K562 (cell line): Measurements from ENCODE around the gene C2orf72. TPM values are rescaled to one million over a fixed set of nuclear protein-coding genes. Genes with fewer than 3 reads are reported as not detected.

Source experiments
- ATAC-seq: fragments of 200-7000 bp; cut with Tn5 transposase; 3 replicates; pipeline ENCODE4 v1.9.1; 2020; ENCODE audit warnings: moderate library complexity
- BruUV-seq: library from RNA; stranded (reverse); fragments of 400-500 nt; replicated peaks from 2 replicates; lab custom pipeline; 2021; lab: Mats Ljungman, UMichigan
- CTCF ChIA-PET: fragments of 300-600 bp; formaldehyde crosslinking; extraction: SDS; loops from one replicate; lab custom pipeline; 2021; ENCODE audit warnings: low intra/inter-chr PET ratio; lab: Yijun Ruan, JAX
- POLR2A ChIA-PET: fragments of 300-600, 350-650 bp; sonication (Branson Sonifier 250); formaldehyde crosslinking; extraction: SDS; loops from one replicate; lab custom pipeline; 2021; ENCODE audit warnings: antibody characterized with exemption, inconsistent platforms; lab: Yijun Ruan, JAX
- DNase-seq, 4 experiments: peaks; one replicate each; pipeline versions ENCODE4 v3.0.0 to v3.0.0-alpha.2; 2011 to 2018; ENCODE audit warnings: low spot score in 3 of 4, mixed read lengths in 3 of 4; ENCODE audit errors: extremely low read depth in 1 of 4
- FAIRE-seq: peaks from 2 replicates; lab custom pipeline; 2011; peaks lifted over from hg19 to GRCh38; lab: Jason Lieb, UNC
- H2AFZ ChIP-seq: 2 replicates; pipeline ENCODE4 v1.6.0; 2011; ENCODE audit warnings: low read depth, low read length, control low read depth, inconsistent platforms
- H3K27ac ChIP-seq: fragments of 200-600 bp; 3 replicates; pipeline ENCODE4 v1.8.0; 2011; ENCODE audit warnings: low read depth, mild to moderate bottlenecking, control low read depth, inconsistent platforms, low read length, moderate library complexity, mixed read lengths; ENCODE audit errors: extremely low read depth
- H3K27me3 ChIP-seq, 2 experiments: fragments of 300-600 bp in 1 of 2; 2 replicates in 1 of 2; 3 replicates in 1 of 2; pipeline versions ENCODE4 v1.6.0 to v1.8.0; 2011; ENCODE audit warnings: inconsistent platforms in 2 of 2, low read length in 2 of 2, mild to moderate bottlenecking in 1 of 2, mixed read lengths in 1 of 2, moderate library complexity in 1 of 2; ENCODE audit not compliant: control insufficient read depth in 2 of 2, insufficient read depth in 2 of 2
- H3K36me3 ChIP-seq: fragments of 300-600 bp; 3 replicates; pipeline ENCODE4 v1.8.0; 2011; ENCODE audit warnings: mild to moderate bottlenecking, low read length, inconsistent platforms; ENCODE audit not compliant: control insufficient read depth, insufficient read depth
- H3K4me1 ChIP-seq, 2 experiments: fragments of 200-600 bp in 1 of 2; replicated peaks in 1 of 2; 2 replicates in 1 of 2; 3 replicates in 1 of 2; pipeline versions ENCODE4 v1.5.1 to v1.8.0; 2011; ENCODE audit warnings: inconsistent platforms in 2 of 2, low read length in 2 of 2, mild to moderate bottlenecking in 1 of 2, mixed read lengths in 1 of 2, moderate library complexity in 1 of 2; ENCODE audit not compliant: control insufficient read depth in 2 of 2, insufficient read depth in 2 of 2
- H3K4me2 ChIP-seq: 2 replicates; pipeline ENCODE4 v1.6.1; 2011; ENCODE audit warnings: low read length, control low read depth, inconsistent platforms, mixed read lengths; ENCODE audit not compliant: insufficient read depth
- H3K4me3 ChIP-seq: fragments of 200-600 bp; sonication (generic), shearing (Covaris generic); 2 replicates; pipeline ENCODE4 v1.5.1; 2016; ENCODE audit warnings: control low read depth, inconsistent platforms
- H3K79me2 ChIP-seq: fragments of 200-600 bp; 3 replicates; pipeline ENCODE4 v1.8.0; 2011; ENCODE audit warnings: low read length, inconsistent platforms; ENCODE audit not compliant: control insufficient read depth, insufficient read depth
- H3K9ac ChIP-seq, 2 experiments: 2 replicates each; pipeline versions ENCODE4 v1.6.0 to v1.6.1; 2011; ENCODE audit warnings: low read depth in 2 of 2, low read length in 2 of 2, control low read depth in 1 of 2, inconsistent platforms in 1 of 2, mild to moderate bottlenecking in 1 of 2, mixed read lengths in 1 of 2; ENCODE audit not compliant: insufficient read depth in 1 of 2
- H3K9me1 ChIP-seq: one replicate; pipeline ENCODE4 v1.6.0; 2011; ENCODE audit warnings: inconsistent platforms, mild to moderate bottlenecking, low read length, moderate library complexity; ENCODE audit not compliant: control insufficient read depth, insufficient read depth
- H3K9me3 ChIP-seq: replicated peaks from 2 replicates; pipeline ENCODE4 v1.5.1; 2011; ENCODE audit warnings: low read depth, low read length, inconsistent platforms; ENCODE audit not compliant: control insufficient read depth, insufficient read depth
- H4K20me1 ChIP-seq: replicated peaks from 2 replicates; pipeline ENCODE4 v1.6.1; 2011; ENCODE audit warnings: low read length, inconsistent platforms, mixed read lengths; ENCODE audit not compliant: control insufficient read depth, insufficient read depth
- CAMTA2 ChIP-seq: fragments of 250-450 bp; sonication (Bioruptor Pico); conservative IDR thresholded peaks from 2 replicates; pipeline ENCODE4 v1.5.1; 2022
- CBX5 ChIP-seq: IDR thresholded peaks from 2 replicates; pipeline ENCODE4 v1.6.1; 2014; ENCODE audit warnings: low read depth, borderline replicate concordance
- ELF4 ChIP-seq: fragments of 450-650 bp; formaldehyde crosslinking; IDR thresholded peaks from 2 replicates; pipeline ENCODE4 v1.4.0; 2022; ENCODE audit warnings: missing genetic modification characterization
- JUND ChIP-seq, 2 experiments: IDR thresholded peaks; 2 replicates in 1 of 2; 3 replicates in 1 of 2; pipeline ENCODE4 v1.6.1; 2011; ENCODE audit warnings: borderline replicate concordance in 2 of 2, low read depth in 2 of 2, low read length in 2 of 2, improper control_type of control experiment in 1 of 2, missing biosample characterization in 1 of 2, missing genetic modification characterization in 1 of 2, missing genetic modification reagents in 1 of 2
- MEIS2 ChIP-seq: fragments of 450-650 bp; IDR thresholded peaks from 2 replicates; pipeline ENCODE4 v1.6.1; 2014; ENCODE audit warnings: mild to moderate bottlenecking; ENCODE audit not compliant: partially characterized antibody
- SAFB ChIP-seq: fragments of 200-400 bp; formaldehyde crosslinking; IDR thresholded peaks from 2 replicates; pipeline ENCODE4 v1.6.1; 2017; ENCODE audit warnings: low read depth, low read length, borderline replicate concordance
- TARDBP ChIP-seq: fragments of 450-650 bp; IDR thresholded peaks from 2 replicates; pipeline ENCODE4 v1.6.1; 2016
- ZBTB11 ChIP-seq, 3 experiments: fragments of 200-800 bp in 1 of 3; fragments of 250-450 bp in 1 of 3; fragments of 450-650 bp in 1 of 3; sonication (Bioruptor Pico) in 1 of 3; sonication (Bioruptor generic) in 1 of 3; formaldehyde crosslinking in 1 of 3; IDR thresholded peaks; 2 replicates each; pipeline versions ENCODE4 v1.6.1 to v1.8.0; 2016 to 2022; ENCODE audit warnings: mild to moderate bottlenecking in 2 of 3, missing genetic modification characterization in 2 of 3, missing compliant biosample characterization in 1 of 3, moderate library complexity in 1 of 3
- ZFP30 ChIP-seq: fragments of 250-450 bp; sonication (Bioruptor Pico); IDR thresholded peaks from 2 replicates; pipeline ENCODE4 v1.8.0; 2022; ENCODE audit warnings: moderate library complexity, mild to moderate bottlenecking, inconsistent platforms, borderline replicate concordance
- WGBS: fragments of 100-300 bp; shearing (Covaris generic); methylation state at CpG from one replicate; pipeline ENCODE4 v1.1.6; 2016; ENCODE audit warnings: low coverage, mixed read lengths; ENCODE audit not compliant: insufficient coverage; ENCODE audit errors: missing lambda C conversion rate; 5-methylcytosine and 5-hydroxymethylcytosine counted together
- in situ Hi-C: fragments of 300-500 bp; cut with MboI; formaldehyde crosslinking; loops from 4 replicates; pipeline ENCODE4 v1.15.0; 2018; ENCODE audit warnings: inconsistent platforms, mixed read lengths
- intact Hi-C: fragments of 100-400 bp; cut with micrococcal nuclease; formaldehyde crosslinking; loops from 2 replicates; pipeline ENCODE4 v1.14.2; 2022
- polyA plus RNA-seq, 8 experiments: library from polyadenylated mRNA; depleted of rRNA in 4 of 8; stranded (reverse) in 5 of 8; unstranded in 3 of 8; fragments of >200 nt; fragmentation: Nextera tagmentation in 2 of 8; fragmentation: Illumina TruSeq in 1 of 8; extraction: Ambion mirVana in 2 of 8; extraction: Trizol in 1 of 8; gene quantifications; 2 replicates each; pipeline versions ENCODE4 v1.2.1 to v1.2.3, GENCODE V29; 2011 to 2014; ENCODE audit warnings: inconsistent platforms in 1 of 8, missing spikeins in 1 of 8
- total RNA-seq, 7 experiments: library from RNA; depleted of rRNA in 6 of 7; stranded (reverse); fragments of >200 nt in 6 of 7; fragmentation: Illumina TruSeq in 2 of 7; extraction: Trizol in 2 of 7; gene quantifications; 2 replicates each; pipeline versions ENCODE4 v1.2.1 to v1.2.3, GENCODE V29; 2011 to 2021; ENCODE audit warnings: low replicate concordance in 1 of 7
- TF ChIP-seq, protein P1 (sequence below), 2 experiments: fragments of 450-650 bp; IDR thresholded peaks; 2 replicates each; pipeline ENCODE4 v1.6.1; 2016
- TF ChIP-seq, protein P2 (sequence below), 2 experiments: fragments of 450-650 bp in 1 of 2; sonication (generic) in 1 of 2; formaldehyde crosslinking in 1 of 2; IDR thresholded peaks in 1 of 2; conservative IDR thresholded peaks in 1 of 2; 2 replicates each; pipeline versions ENCODE4 v1.6.1 to v1.8.1; 2016 to 2023; ENCODE audit warnings: mild to moderate bottlenecking in 2 of 2, moderate library complexity in 2 of 2, inconsistent platforms in 1 of 2, missing genetic modification reagents in 1 of 2
- TF ChIP-seq, protein P3 (sequence below): fragments of 250-450 bp; sonication (Bioruptor Pico); IDR thresholded peaks from 2 replicates; pipeline ENCODE4 v1.5.0; 2021; ENCODE audit warnings: mild to moderate bottlenecking, moderate library complexity

Gene C2orf72
- total and polyA plus RNA-seq, 9 of the 15 experiments (the other 6 are each of a cell fraction or from before 2014, with no cell fraction given), result 0.08 to 0.18 (median 0.11) TPM; not detected in 6

DNA sequence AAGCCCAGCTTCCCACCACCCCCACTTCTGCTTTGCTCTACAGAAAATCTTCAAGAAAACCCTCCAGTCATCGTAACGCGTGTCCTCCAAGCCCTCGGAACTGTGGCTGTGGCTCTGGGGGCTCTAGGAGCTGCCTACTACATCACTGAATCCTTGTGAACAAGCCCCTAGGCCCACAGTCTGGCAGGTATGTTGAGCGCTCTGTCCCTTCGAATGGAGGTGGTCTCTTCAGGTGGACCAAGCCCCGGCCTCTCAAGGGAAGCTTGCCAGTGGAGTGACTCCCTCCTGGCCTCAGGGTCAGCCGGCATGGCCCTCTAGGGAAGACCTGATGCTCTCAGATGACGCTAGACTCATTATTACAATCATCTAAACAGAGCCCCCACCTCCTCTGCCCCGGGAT is 34.7 kb upstream of the C2orf72 start:
- H3K9me3 ChIP-seq, result no peaks in the 10 kb centered on the region
- no peaks in the 10 kb centered on the region for H3K79me2 ChIP-seq
- H3K36me3 ChIP-seq, result no peaks in the 10 kb centered on the region
- no peak overlapping the region for H2AFZ ChIP-seq
- ATAC-seq, result no peak
- in situ Hi-C loops, result no loop called here
- DNase-seq, result no peak
- WGBS, result 3% methylated on average over 9 of the region's 10 CpGs
- H4K20me1 ChIP-seq, result no peaks in the 10 kb centered on the region
- no peak overlapping the region for H3K9ac ChIP-seq
- no peaks in the 10 kb centered on the region for H3K9me1 ChIP-seq
- intact Hi-C loops, result no loop called here
- POLR2A ChIA-PET, result no interaction called here
- BruUV-seq, result no TSS peak
- H3K4me1 ChIP-seq, result no peaks in the 10 kb centered on the region
- H3K27ac ChIP-seq, result no peak overlapping the region
- CTCF ChIA-PET, result no interaction called here
- H3K4me2 ChIP-seq, result no peak overlapping the region
- H3K27me3 ChIP-seq, result peaks cover 4 to 33% of the 10 kb centered on the region in 2 experiments; a peak in 2 of 5 replicates
- H3K4me3 ChIP-seq, result no peak overlapping the region
- no peak for FAIRE-seq
- TF ChIP-seq CAMTA2 (CRISPR knock-in tag), result no peak
- TF ChIP-seq SAFB, result no peak
- no peak for TF ChIP-seq TARDBP
- TF ChIP-seq, protein P1, sequence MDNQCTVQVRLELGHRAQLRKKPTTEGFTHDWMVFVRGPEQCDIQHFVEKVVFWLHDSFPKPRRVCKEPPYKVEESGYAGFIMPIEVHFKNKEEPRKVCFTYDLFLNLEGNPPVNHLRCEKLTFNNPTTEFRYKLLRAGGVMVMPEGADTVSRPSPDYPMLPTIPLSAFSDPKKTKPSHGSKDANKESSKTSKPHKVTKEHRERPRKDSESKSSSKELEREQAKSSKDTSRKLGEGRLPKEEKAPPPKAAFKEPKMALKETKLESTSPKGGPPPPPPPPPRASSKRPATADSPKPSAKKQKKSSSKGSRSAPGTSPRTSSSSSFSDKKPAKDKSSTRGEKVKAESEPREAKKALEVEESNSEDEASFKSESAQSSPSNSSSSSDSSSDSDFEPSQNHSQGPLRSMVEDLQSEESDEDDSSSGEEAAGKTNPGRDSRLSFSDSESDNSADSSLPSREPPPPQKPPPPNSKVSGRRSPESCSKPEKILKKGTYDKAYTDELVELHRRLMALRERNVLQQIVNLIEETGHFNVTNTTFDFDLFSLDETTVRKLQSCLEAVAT (IDR thresholded peaks at IDR 0.05), result no peak
- no peak for TF ChIP-seq ZBTB11 (CRISPR knock-in tag; IDR thresholded peaks at IDR 0.05)
- no peak for TF ChIP-seq ELF4 (CRISPR knock-in tag)
- TF ChIP-seq MEIS2, result no peak
- TF ChIP-seq, protein P2, sequence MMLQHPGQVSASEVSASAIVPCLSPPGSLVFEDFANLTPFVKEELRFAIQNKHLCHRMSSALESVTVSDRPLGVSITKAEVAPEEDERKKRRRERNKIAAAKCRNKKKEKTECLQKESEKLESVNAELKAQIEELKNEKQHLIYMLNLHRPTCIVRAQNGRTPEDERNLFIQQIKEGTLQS (IDR thresholded peaks at IDR 0.05), result no peak
- TF ChIP-seq, protein P2 (CRISPR knock-in tag; conservative IDR thresholded peaks at IDR 0.05), result no peak
- no peak for TF ChIP-seq CBX5
- no peak for TF ChIP-seq JUND (IDR thresholded peaks at IDR 0.05; ENCODE audit: borderline replicate concordance, low read depth, low read length)
- no peak for TF ChIP-seq JUND (tag; IDR thresholded peaks at IDR 0.05; ENCODE audit: borderline replicate concordance, low read depth, low read length)
- TF ChIP-seq, protein P3, sequence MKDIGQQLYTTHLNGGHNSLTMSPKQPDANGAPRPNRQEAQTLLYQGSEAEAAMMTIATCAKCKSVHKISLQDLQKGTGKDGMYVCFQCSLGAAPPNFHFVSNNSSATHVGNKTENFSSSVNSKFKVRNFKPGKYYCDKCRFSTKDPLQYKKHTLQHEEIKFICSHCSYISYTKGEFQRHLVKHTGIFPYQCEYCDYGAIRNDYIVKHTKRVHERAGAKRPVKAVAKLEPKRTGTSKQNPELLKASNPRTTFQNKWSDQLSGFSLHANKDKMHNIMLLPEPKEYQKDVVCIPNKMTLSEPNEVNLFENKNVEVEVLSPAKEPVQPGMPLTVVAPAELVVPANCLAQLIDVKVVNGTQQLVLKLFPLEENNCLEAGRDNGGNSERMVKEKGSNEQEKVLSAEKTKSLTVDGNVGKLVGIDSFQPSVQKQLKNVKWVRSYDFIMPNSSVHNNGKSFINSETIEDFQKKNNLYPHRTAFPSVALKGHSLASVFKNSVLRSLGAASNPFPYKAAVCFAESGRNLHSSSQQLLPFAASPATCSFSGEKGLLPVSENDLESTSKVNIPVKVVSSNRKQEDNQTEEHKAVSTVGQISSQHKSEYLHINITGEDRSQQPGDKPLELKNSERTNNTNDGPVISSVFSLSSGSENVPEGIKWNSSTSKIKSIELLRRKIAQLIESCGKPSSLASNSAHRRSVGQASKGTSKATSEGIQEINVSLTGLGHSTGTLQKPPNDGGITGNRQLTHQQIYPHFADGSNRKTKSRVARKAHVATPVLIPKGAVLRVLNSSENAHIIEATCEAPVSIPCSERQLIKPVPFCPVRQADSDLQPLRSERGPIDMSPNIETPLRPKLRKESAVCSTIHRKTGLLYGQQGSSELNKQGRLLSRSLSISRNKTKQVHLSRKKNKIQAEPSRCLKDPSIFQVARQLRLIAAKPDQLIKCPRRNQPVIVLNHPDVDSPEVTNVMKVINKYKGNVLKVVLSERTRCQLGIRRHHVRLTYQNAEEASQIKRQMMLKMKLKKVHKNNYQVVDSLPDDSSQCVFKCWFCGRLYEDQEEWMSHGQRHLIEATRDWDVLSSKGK (CRISPR knock-in tag), result no peak
- TF ChIP-seq ZFP30 (CRISPR knock-in tag), result no peak
